ENCODE data around the gene TMEM161A. TPM values are rescaled to one million over a fixed set of nuclear protein-coding genes. Genes with fewer than 3 reads are reported as not detected.

The TMEM161A gene
- total and polyA plus RNA-seq, 2 of the 13 experiments (the other 11 are each of a cell fraction or from before 2014, with no cell fraction given), result 25.9 to 31.4 TPM

- TF ChIP-seq ZNF317 (CRISPR knock-in tag; IDR thresholded peaks at IDR 0.05) (no peak), ZNF430 (CRISPR knock-in tag; IDR thresholded peaks at IDR 0.05) (no peak), MAX (IDR thresholded peaks at IDR 0.05) (no peak), BCLAF1 (IDR thresholded peaks at IDR 0.05) (no peak), NCOA1 (CRISPR knock-in tag; IDR thresholded peaks at IDR 0.05) (no peak), HOXA3 (CRISPR knock-in tag; IDR thresholded peaks at IDR 0.05) (peak; percentile 41; the same call in 1 of the 2 replicates), MLX (CRISPR knock-in tag; IDR thresholded peaks at IDR 0.05) (0 out of 2 replicates have a peak, but pooled peaks have one; percentile 19), ZNF549 (CRISPR knock-in tag; IDR thresholded peaks at IDR 0.05) (no peak), ZNF746 (CRISPR knock-in tag; IDR thresholded peaks at IDR 0.05) (peak; percentile 61; the same call in 1 of the 2 replicates), ZNF235 (CRISPR knock-in tag; IDR thresholded peaks at IDR 0.05; ENCODE audit: borderline replicate concordance) (no peak), ZHX2 (IDR thresholded peaks at IDR 0.05; ENCODE audit: low read depth) (no peak), ZHX2 (CRISPR knock-in tag; IDR thresholded peaks at IDR 0.05; ENCODE audit: borderline replicate concordance) (no peak), MTERF4 (CRISPR knock-in tag; IDR thresholded peaks at IDR 0.05) (no peak), RNF219 (CRISPR knock-in tag; IDR thresholded peaks at IDR 0.05) (no peak), ZBTB42 (CRISPR knock-in tag; IDR thresholded peaks at IDR 0.05) (no peak), ZNF567 (CRISPR knock-in tag; IDR thresholded peaks at IDR 0.05; ENCODE audit: borderline replicate concordance) (0 out of 2 replicates have a peak, but pooled peaks have one; percentile 85), MLLT10 (CRISPR knock-in tag; IDR thresholded peaks at IDR 0.05) (no peak)
Observed at GRCh38 chr19:19171821-19172532, 33.7 kb upstream of the TMEM161A start (continued).
